ENCODE results near the gene MYO7B.

- TF ChIP-seq CBX5 (IDR thresholded peaks at IDR 0.05; ENCODE audit: borderline replicate concordance, low read depth) (no peak), ZNF24 (IDR thresholded peaks at IDR 0.05) (no peak), CBX8 (IDR thresholded peaks at IDR 0.05; ENCODE audit: borderline replicate concordance, extremely low read depth, low read depth, low read length, poor library complexity, severe bottlenecking) (no peak), FOSL1 (tag; conservative IDR thresholded peaks at IDR 0.05) (no peak), GABPA (tag; conservative IDR thresholded peaks at IDR 0.05; ENCODE audit: low read depth) (no peak), HNRNPUL1 (IDR thresholded peaks at IDR 0.05; ENCODE audit: low read length) (no peak), SP2 (IDR thresholded peaks at IDR 0.05; ENCODE audit: extremely low read depth, low read depth, low read length, poor library complexity, severe bottlenecking) (no peak), BDP1 (IDR thresholded peaks at IDR 0.05; ENCODE audit: insufficient read depth, insufficient read length) (no peak), HDAC8 (tag; IDR thresholded peaks at IDR 0.05) (no peak), POLR2A (conservative IDR thresholded peaks at IDR 0.05) (no peak), ZNF76 (CRISPR knock-in tag; IDR thresholded peaks at IDR 0.05; ENCODE audit: borderline replicate concordance) (no peak), SMARCC2 (IDR thresholded peaks at IDR 0.05; ENCODE audit: low read depth) (no peak), EP300 (IDR thresholded peaks at IDR 0.05; ENCODE audit: low read length) (no peak), ZNF239 (CRISPR knock-in tag; IDR thresholded peaks at IDR 0.05) (no peak)
Measured at GRCh38 chr2:127580167-127581049, 44.9 kb downstream of the MYO7B start.

All from K562 (cell line).